Activated naive CD4-positive, alpha-beta T cell treated with Interleukin-2 at 50 U/mL for 16 hours (primary cell): ENCODE results near the gene FOXO3.

ENCODE experiments used
- DNase-seq: peaks from one replicate; pipeline ENCODE4 v3.0.0-alpha.2; 2020

The FOXO3 gene

DNA sequence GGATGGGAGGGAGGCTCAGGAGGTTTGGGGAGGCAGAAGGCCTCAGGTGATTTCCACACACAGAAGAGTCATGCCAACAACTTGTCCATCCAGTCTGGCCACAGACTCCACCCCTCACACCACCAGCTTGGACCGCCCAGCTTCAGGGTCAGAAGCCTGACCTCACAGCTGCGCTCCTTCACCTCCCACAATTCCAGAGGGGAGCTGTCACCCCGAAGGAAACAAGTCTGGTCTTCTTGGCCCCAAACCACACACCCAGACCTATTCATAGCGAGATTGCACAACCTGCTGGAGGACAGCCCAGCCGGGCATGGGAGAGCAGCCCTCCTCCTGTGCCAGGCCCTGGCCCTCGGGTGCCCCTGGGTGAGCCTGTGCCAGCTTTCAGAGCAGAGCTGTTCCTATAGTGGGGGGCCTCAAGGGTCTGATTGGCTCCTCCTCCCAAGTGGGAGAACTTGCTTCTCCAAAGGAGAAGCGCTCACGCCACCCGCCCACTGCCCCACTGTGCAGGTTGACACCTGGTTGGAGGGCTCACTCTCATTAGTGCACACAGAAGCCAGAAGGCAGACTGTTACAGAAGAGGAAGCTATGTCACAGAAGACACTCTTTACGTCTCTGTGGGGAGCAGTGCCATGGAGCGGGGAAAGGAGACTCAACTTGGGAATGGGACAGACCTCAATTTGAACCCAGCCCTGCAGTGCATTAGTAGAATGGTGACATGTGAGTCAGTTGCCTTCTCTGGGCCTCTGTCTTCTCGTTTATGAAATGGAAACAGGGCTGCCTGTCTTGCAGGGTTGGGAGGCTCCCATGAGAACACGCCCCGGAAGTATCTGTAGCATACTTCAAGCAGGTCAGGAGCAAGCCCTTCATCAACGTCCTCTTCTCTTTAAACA, 128.8 kb downstream of the FOXO3 start:
- DNase-seq, result no peak

DNA sequence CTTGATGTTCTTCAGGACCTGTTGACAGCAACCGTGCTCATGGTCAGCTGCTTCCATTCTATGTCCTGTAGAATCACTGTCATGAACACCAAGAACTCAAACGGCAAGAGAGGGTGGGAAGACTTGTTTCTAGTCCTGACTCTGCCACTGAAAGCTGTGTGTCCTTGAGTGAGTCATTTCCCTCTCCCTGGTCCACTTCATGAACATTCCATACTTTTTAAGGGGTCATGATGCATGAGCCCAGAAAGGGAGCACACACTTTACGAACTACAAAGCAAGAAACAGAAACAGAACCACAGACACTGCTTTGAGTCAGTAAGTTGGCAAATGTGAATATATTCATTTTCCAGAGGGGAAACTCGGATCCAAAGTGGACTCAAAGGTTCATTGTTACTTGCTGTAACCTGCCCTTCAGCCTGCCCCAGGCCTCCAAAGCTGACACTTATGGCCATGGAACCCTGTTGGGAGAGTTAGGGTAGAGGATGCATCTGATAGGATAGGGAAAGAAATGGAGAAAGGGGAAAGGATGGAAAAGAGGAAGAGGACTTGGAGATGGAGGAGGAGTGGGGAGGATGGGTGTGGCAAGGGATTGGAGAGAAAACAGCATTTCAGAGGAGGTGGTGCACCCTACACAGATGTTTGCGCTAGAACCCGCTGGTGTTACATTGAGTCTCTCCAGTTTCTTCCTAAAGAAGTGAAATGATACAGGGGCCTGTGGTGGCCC, 129.8 kb downstream of the FOXO3 start:
- DNase-seq, result no peak

DNA sequence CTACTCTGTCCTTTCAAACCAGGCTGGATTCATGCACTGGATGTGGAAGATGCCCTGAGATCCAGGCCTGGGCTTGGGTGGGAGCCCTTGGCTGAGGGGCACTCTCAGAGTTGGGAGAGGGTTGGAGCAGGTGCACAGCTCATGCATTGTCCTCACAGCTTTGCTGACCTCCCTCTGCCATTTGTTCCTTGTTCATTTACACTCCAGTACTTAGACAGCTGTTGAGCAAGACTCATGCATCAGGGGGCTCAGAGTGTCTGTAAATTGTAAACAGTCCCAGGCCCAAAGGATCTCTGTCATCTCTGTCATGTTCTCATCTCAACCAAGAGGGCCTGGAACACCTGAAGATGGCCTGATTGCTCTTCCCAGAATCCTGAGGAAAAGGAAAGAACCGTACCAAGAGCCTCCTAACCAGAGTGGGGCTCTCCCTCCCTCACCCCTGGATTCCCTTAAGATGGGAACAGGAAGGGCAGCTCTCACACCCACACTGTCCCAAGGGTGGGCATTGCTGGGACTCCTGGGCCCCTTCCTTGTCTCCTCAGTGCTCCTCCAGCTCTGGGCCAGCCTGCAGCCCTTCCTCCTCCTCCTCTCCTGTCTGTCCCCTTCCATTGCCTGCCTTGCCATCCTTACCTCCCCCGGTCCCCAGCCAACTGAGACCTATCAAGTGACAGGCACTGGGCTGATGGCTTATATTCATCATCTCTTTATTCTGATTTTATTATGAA, 132.9 kb downstream of the FOXO3 start:
- no peak for DNase-seq

- DNase-seq, result no peak
These were observed 134.1 kb downstream of the FOXO3 start for GRCh38 chr6:108694816-108695215.

DNA sequence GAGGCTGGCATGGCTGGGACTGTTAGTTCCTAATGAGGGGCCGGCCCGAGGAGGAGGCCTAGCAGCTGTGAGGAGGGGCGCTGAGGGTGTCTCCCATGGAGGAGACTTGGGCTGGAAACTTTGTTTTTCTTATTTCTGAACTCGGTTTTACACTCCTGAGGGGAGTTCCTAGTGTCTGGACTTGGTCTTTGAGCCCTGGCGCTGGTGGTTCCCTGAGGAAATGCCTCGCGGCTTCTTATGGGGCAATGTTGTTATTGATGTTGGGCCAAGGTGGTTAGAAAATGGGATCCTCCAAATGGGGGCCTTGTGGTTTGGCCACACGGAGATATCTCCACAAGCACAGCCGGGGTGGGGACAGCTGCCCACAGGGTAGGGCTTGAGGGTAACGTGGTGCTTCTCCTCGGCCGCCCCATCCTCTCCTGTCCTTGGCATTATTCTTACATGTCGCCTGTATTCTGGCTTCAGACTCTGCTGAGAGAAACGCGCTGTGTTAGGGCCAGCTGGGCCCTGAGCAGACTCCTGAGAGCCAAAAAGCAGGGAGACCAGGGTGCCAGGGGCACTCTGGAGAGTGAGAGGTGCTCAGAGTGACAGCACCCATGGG, 136.9 kb downstream of the FOXO3 start:
- no peak for DNase-seq

DNA sequence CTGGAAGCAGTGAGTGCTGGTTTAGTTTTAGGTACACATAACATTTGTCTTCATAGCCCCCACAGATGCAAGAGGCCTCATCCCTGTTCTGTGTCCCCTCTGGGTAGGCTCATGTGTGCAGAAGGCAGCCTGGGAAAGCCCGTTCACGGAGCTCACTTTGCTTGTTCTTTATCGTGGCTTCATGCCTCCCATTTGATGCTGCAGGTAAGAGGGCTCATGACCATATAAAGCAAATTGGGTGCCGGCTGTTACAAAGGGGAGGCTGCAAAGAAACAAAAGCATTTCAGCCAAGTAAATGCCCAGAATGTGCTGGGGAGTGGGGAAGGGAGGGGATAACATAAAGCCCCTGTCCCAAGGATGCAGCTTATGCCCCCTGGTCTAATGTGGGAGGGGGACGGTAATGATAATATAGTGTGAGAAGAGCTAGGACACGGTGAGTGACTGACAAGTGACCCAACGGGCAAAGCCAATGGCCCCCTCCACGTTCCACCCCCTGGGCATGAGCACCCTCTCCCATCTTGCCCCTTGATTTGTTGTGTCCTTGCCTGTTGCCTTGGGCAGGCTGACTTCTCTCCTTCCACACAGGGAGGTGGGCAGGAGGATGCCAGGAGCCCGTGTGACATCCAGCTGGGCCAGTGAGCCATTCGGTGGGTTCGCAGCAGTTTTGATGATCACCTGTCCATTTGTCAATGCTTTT, 138.0 kb downstream of the FOXO3 start:
- DNase-seq, result no peak

DNA sequence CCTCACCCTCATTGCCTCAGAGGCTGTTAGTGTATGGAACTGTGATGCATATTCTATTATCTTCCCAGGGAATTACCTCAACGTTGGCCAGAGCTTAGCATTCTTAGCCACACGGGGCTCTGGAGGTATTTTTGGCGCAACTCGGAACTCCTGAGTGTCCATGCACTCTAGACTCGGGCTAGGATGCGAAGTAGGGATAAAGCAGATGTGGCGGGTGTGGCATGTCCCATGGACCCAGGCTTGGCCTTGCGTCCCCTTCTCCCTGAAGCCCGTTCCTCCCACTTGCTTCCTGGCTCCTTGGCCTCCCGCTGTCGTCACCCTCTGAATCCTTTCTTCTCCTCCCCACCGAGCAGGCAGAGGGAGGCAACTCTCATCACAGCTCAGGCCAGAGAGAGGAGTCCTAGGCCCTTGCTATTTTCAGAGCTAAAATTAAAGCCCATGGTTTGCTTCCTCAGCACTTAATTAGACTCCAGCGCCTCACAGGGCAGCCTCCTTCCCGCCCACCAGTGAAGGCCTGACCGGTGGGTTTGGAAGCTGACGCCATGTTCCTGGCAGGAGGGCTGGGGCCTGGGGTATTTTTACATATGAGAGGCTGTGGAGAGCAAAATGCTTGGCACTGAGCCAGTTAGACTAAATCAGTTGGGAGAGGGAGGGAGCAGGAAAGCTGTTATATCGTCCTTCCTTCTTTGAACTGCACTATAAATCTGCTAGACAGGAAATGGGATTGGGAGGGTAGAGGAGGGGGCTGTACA, 138.7 kb downstream of the FOXO3 start:
- no peak for DNase-seq

- DNase-seq, result no peak
These were observed 141.6 kb downstream of the FOXO3 start for GRCh38 chr6:108702106-108702851.

DNA sequence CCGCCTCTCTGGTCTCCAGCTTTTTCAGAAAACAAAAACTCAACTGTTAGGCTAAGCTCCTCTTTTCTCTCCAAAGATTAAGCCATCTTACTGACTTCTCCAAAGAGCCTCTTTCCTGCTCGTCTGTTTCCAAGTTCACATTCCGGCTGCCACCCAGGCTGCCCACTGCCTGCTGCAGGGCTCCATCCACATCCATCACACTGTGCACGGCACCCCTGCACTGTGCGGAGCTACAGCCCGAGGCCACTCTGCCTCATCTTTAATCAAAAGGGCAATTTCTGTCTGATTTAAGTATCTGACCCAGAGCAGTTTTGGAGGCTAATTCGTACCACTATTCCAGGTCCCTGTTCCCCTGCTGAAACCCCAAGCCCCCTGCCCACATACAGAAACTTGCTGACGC, 145.9 kb downstream of the FOXO3 start:
- no peak for DNase-seq

- no peak for DNase-seq
These were observed 146.7 kb downstream of the FOXO3 start for GRCh38 chr6:108707328-108707976.

DNA sequence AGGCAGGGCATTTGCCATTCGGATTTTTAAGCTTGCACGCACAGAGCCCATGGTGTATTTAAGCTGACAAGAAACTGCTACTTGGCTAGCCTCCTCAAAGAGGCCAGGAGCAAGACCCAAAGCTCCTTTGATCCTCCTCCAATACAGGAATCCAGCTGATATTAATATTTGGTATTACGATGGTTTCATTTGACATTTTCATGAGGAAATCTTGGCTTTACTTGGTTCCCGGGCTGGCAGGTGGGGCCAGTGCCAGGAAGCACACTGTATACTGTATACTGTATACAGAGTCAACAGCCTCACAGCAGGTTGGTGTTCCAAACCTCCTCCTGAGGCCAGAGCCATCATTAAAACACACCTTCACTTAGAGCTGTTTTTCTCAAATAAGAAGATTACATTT, 149.3 kb downstream of the FOXO3 start:
- DNase-seq, result no peak

DNA sequence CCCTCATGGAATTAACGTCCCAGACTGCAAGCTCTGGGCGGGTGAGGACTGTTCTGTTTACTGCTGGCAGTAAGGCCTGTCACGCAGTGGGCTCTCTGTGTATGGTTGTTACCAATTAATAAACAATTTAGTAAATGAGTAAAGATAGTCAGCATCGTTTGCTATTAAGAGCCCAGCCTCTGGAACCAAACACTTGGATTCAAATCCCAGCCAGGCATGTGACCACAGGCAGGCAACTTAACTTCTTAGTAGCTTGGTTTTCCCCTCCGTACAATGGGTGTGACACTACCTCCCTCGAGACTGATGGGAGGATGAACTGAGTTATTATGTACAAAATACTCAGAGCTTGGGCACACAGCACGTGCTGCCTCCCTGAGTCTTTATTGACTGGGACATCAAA, 149.8 kb downstream of the FOXO3 start:
- no peak for DNase-seq

DNA sequence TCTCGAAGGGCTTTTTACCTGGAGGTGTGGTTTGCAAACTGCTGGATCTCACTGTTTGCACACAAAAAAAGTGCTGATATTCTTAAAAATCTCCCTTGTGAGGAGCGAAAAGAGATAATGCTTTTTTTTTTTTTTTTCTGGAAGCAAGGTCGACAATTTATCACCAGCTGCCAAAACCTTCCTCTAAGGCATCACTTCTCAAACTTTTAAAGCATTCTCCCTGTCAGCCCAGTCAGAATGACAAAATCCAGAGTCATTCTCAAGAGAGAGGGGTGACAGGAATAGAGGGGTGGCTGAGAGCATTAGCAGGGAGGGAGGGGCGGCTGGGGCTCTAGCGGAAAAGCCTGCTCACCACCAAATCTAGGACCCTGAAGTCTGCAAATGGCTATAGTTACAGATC, 150.4 kb downstream of the FOXO3 start:
- no peak for DNase-seq

DNA sequence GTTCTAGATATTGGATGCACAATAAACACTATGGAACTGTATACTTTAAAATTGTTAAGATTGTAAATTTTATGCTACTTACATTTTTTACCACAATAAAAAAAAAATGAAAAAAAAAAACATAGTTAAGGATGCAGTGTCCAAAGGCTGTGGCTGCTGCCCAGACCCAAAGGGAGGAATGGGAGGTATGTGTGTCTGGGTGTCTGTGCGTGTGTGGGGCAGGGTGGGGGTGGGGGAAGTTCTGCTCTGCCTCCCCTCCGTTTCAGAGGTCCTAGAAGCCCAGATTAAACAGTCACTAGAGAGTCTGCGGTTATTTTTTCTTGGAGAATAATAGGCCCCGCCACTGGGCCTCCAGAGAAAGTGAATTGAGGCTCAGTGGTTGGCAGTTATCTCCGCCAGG, 151.1 kb downstream of the FOXO3 start:
- DNase-seq, result no peak

DNA sequence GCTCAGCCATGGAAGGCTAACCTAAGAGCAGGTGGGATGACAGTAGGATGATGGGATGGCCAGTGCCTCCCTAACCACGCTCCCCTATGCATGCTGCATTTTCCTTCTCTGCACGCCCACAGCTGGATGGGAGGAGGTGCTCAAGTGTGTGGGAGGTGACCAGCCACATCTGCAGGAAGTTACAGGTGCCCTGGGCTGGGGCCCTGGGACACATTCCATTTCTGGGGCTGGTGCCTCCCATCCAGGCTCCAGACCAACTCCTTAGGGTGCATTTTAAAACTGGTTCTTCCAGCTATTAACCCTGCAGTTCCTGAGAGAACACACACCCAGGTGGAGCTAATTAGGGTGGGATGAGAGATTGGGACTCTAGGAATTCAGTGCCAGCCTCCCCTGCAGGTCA, 152.2 kb downstream of the FOXO3 start:
- no peak for DNase-seq

DNA sequence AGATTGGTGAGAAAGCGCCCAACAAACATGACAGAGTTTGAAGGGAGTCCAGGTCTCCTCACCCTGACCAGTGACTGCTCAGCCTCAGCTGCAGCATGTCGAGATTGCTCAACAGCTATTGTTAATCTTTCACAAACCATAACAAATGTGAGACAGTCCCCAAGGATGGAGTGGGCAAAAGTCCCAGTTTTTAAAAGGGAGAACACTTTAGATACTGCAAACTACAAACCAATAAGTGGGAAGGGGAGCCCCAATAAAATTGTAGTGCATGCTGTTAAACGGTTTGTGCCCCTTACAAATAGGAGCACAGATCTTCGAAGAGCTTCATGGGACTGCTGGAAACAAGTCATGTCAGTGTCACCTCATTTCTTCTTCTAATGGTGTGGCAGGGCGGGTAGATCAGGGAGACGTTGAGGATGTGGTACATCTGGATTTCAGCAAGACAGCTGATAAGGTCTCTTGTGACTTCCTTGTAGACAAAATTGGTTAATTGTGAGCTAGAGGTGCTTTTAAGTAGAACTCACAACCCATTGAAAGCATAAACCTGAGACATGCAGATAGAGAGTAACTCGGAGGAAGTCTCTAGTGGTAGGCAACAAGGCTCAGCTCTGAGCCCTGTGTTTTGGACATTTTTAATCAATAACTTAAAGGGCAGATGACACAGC, 153.5 kb downstream of the FOXO3 start:
- DNase-seq, result no peak

- DNase-seq, result no peak
These were observed 154.2 kb downstream of the FOXO3 start for GRCh38 chr6:108714766-108715414.

DNA sequence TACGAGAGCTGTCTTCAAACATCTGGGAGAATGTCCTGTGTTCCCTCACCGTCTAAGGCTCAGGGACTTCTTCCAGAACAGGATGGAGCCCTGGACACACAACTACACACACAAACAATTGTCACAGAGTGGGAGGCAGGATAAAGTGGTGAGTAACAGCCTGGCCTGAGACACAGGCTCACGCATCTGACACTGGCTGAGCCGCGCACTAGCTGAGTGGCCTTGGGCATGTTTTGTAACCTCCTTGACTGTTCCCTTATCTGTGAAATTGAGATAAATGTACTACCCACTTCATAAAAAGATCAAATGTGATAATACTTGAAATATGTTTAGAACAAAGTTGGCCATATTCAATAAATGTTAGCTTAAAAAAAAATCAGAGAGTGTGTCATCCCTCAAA, 155.1 kb downstream of the FOXO3 start:
- DNase-seq, result no peak
